Measurements from ENCODE around the gene SMARCD1.
"Not testable (repeated sequence)": the region's sequence is repeated elsewhere in the genome, so short reads cannot be mapped to it uniquely, and the experiment has no call there.

The SMARCD1 gene

GRCh38 chr12:50077099-50077498 lies 8.0 kb upstream of the SMARCD1 start:
- DNase-seq (ENCODE audit: low spot score) = no peak

GRCh38 chr12:50078281-50078680 lies 6.9 kb upstream of the SMARCD1 start:
- DNase-seq (ENCODE audit: low spot score) = no peak

- DNase-seq (ENCODE audit: low spot score) = no peak
These were observed 5.4 kb upstream of the SMARCD1 start for GRCh38 chr12:50079771-50080170.

- no peak for DNase-seq (ENCODE audit: low spot score)
These were observed 3.9 kb upstream of the SMARCD1 start for GRCh38 chr12:50081096-50081808.

- no peak for DNase-seq (ENCODE audit: low spot score)
These were observed 2.5 kb upstream of the SMARCD1 start for GRCh38 chr12:50082644-50083043.

GRCh38 chr12:50083301-50083700 lies 1.8 kb upstream of the SMARCD1 start:
- DNase-seq (ENCODE audit: low spot score) = no peak

- DNase-seq (ENCODE audit: low spot score) = not testable (repeated sequence)
These were observed 750 bp upstream of the SMARCD1 start for GRCh38 chr12:50084409-50084774.

- no peak for DNase-seq (ENCODE audit: low spot score)
These were observed 502 bp downstream of the SMARCD1 start for GRCh38 chr12:50085615-50086072.

- DNase-seq (ENCODE audit: low spot score) = no peak
These were observed 1.0 kb downstream of the SMARCD1 start for GRCh38 chr12:50086148-50086547.

- DNase-seq (ENCODE audit: low spot score) = no peak
These were observed 2.0 kb downstream of the SMARCD1 start for GRCh38 chr12:50087151-50087550.

- no peak for DNase-seq (ENCODE audit: low spot score)
These were observed 2.9 kb downstream of the SMARCD1 start for GRCh38 chr12:50087995-50088394.

- DNase-seq (ENCODE audit: low spot score) = peak; percentile 72
These were observed 3.6 kb downstream of the SMARCD1 start for GRCh38 chr12:50088577-50089335.

- DNase-seq (ENCODE audit: low spot score) = no peak
These were observed 4.6 kb downstream of the SMARCD1 start for GRCh38 chr12:50089730-50090129.

- DNase-seq (ENCODE audit: low spot score) = no peak
These were observed 5.2 kb downstream of the SMARCD1 start for GRCh38 chr12:50090391-50090790.

- no peak for DNase-seq (ENCODE audit: low spot score)
These were observed 12.8 kb downstream of the SMARCD1 start for GRCh38 chr12:50097952-50098351.

GRCh38 chr12:50099302-50100008 lies 14.3 kb downstream of the SMARCD1 start:
- no peak for DNase-seq (ENCODE audit: low spot score)

- no peak for DNase-seq (ENCODE audit: low spot score)
These were observed 15.4 kb downstream of the SMARCD1 start for GRCh38 chr12:50100561-50100960.

- no peak for DNase-seq (ENCODE audit: low spot score)
These were observed 16.5 kb downstream of the SMARCD1 start for GRCh38 chr12:50101663-50102062.

GRCh38 chr12:50102131-50102531 lies 17.0 kb downstream of the SMARCD1 start:
- DNase-seq (ENCODE audit: low spot score) = no peak

GRCh38 chr12:50102646-50103309 lies 17.6 kb downstream of the SMARCD1 start:
- no peak for DNase-seq (ENCODE audit: low spot score)

- no peak for DNase-seq (ENCODE audit: low spot score)
These were observed 18.2 kb downstream of the SMARCD1 start for GRCh38 chr12:50103351-50103750.

GRCh38 chr12:50103767-50104321 lies 18.7 kb downstream of the SMARCD1 start, which contains the start of gene GPD1:
Gene GPD1, plus strand, starts transcription at chr12:50104008. Its CDS starts 43 bp downstream, at chr12:50104051.
- no peak for DNase-seq (ENCODE audit: low spot score)

Data from activated CD4-positive, alpha-beta T cell treated with anti-CD3 and anti-CD28 coated beads, Interleukin-2, Interleukin-4, amounts not matched to agents 100 ng/mL and 50 ng/mL, durations not matched to agents 16 hours and 8 hours (primary cell).